IMR-90 (cell line): ENCODE results near the gene CPNE4. TPM values are rescaled to one million over a fixed set of nuclear protein-coding genes. Genes with fewer than 3 reads are reported as not detected.

Experiments
- ATAC-seq: fragments of 200-7000 bp; cut with Tn5 transposase; 2 replicates; pipeline ENCODE4 v1.9.1; 2020; ENCODE audit warnings: low read depth, mild to moderate bottlenecking, moderate library complexity
- BruUV-seq: library from RNA; stranded (reverse); fragments of 400-500 nt; replicated peaks from 2 replicates; lab custom pipeline; 2021; lab: Mats Ljungman, UMichigan
- CTCF ChIA-PET: fragments of 300-600 bp; formaldehyde crosslinking; extraction: SDS; loops from one replicate; lab custom pipeline; 2021; ENCODE audit warnings: antibody characterized with exemption; lab: Yijun Ruan, JAX
- POLR2A ChIA-PET: fragments of 300-600 bp; sonication (Branson Sonifier 250); formaldehyde crosslinking; loops from one replicate; lab custom pipeline; 2022; ENCODE audit warnings: antibody characterized with exemption; ENCODE audit not compliant: unreplicated experiment; lab: Charles Lee
- DNase-seq: peaks from one replicate; pipeline ENCODE4 v3.0.0; 2013
- H2AFZ ChIP-seq: replicated peaks from 2 replicates; pipeline ENCODE3; 2013; ENCODE audit warnings: low read length, mild to moderate bottlenecking; ENCODE audit not compliant: poor library complexity
- H2AK5ac ChIP-seq: 2 replicates; pipeline ENCODE4 v1.6.1; 2013; ENCODE audit warnings: low read depth, low read length, inconsistent platforms
- H2AK9ac ChIP-seq: replicated peaks from 2 replicates; pipeline ENCODE3; 2013; ENCODE audit warnings: mild to moderate bottlenecking, low read depth, low read length, moderate library complexity; ENCODE audit not compliant: poor library complexity
- H2BK120ac ChIP-seq: 2 replicates; pipeline ENCODE4 v1.6.1; 2013; ENCODE audit warnings: low read depth, low read length, inconsistent platforms
- H2BK15ac ChIP-seq: 3 replicates; pipeline ENCODE4 v1.6.1; 2013; ENCODE audit warnings: low read depth, low read length, inconsistent platforms
- H2BK20ac ChIP-seq: 2 replicates; pipeline ENCODE4 v1.6.1; 2013; ENCODE audit warnings: low read depth, mild to moderate bottlenecking, inconsistent platforms, low read length, moderate library complexity
- H2BK5ac ChIP-seq: 2 replicates; pipeline ENCODE4 v1.6.1; 2013; ENCODE audit warnings: mild to moderate bottlenecking, low read depth, low read length, inconsistent platforms; ENCODE audit not compliant: poor library complexity, severe bottlenecking
- H3K14ac ChIP-seq: replicated peaks from 2 replicates; pipeline ENCODE4 v1.6.1; 2013; ENCODE audit warnings: low read depth, low read length, inconsistent platforms
- H3K18ac ChIP-seq: 2 replicates; pipeline ENCODE4 v1.6.1; 2013; ENCODE audit warnings: low read depth, low read length, control low read depth
- H3K23ac ChIP-seq: 2 replicates; pipeline ENCODE4 v1.6.1; 2013; ENCODE audit warnings: low read depth, low read length, inconsistent platforms
- H3K27ac ChIP-seq: 2 replicates; pipeline ENCODE4 v1.5.1; 2013; ENCODE audit warnings: mild to moderate bottlenecking, control low read depth, low read length; ENCODE audit not compliant: insufficient read depth
- H3K27me3 ChIP-seq: 2 replicates; pipeline ENCODE4 v1.6.1; 2013; ENCODE audit warnings: low read length; ENCODE audit not compliant: control insufficient read depth, insufficient read depth
- H3K36me3 ChIP-seq: 2 replicates; pipeline ENCODE4 v1.6.1; 2013; ENCODE audit warnings: low read length, mixed read lengths; ENCODE audit not compliant: control insufficient read depth, insufficient read depth
- H3K4ac ChIP-seq: 2 replicates; pipeline ENCODE4 v1.6.1; 2013; ENCODE audit warnings: low read depth, low read length, inconsistent platforms
- H3K4me1 ChIP-seq: 2 replicates; pipeline ENCODE4 v1.6.1; 2013; ENCODE audit warnings: low read length, mixed read lengths; ENCODE audit not compliant: control insufficient read depth, insufficient read depth
- H3K4me2 ChIP-seq: 2 replicates; pipeline ENCODE4 v1.6.1; 2013; ENCODE audit warnings: low read depth, mild to moderate bottlenecking, control low read depth, low read length, moderate library complexity
- H3K4me3 ChIP-seq: 2 replicates; pipeline ENCODE4 v1.5.1; 2013; ENCODE audit warnings: low read depth, mild to moderate bottlenecking, control low read depth, low read length, moderate library complexity; ENCODE audit not compliant: insufficient read depth
- H3K56ac ChIP-seq: 2 replicates; pipeline ENCODE4 v1.6.1; 2013; ENCODE audit warnings: low read length, inconsistent platforms; ENCODE audit not compliant: insufficient read depth; ENCODE audit errors: extremely low read depth
- H3K79me1 ChIP-seq, 2 experiments: 2 replicates each; pipeline ENCODE4 v1.6.1; 2013; ENCODE audit warnings: low read length in 2 of 2, inconsistent platforms in 1 of 2, low read depth in 1 of 2
- H3K9ac ChIP-seq: 2 replicates; pipeline ENCODE4 v1.6.1; 2013; ENCODE audit warnings: low read depth, low read length, control low read depth
- H3K9me1 ChIP-seq: 2 replicates; pipeline ENCODE4 v1.6.1; 2013; ENCODE audit warnings: low read length, inconsistent platforms; ENCODE audit not compliant: insufficient read depth
- H3K9me3 ChIP-seq: 2 replicates; pipeline ENCODE4 v1.6.1; 2013; ENCODE audit warnings: low read length; ENCODE audit not compliant: control insufficient read depth, insufficient read depth
- H4K20me1 ChIP-seq: 2 replicates; pipeline ENCODE4 v1.6.1; 2013; ENCODE audit warnings: low read length, inconsistent platforms; ENCODE audit not compliant: insufficient read depth
- H4K5ac ChIP-seq: 2 replicates; pipeline ENCODE4 v1.6.1; 2013; ENCODE audit warnings: mild to moderate bottlenecking, low read depth, low read length, control low read depth
- H4K8ac ChIP-seq, 2 experiments: 2 replicates each; pipeline ENCODE4 v1.6.1; 2013; ENCODE audit warnings: low read depth in 2 of 2, low read length in 2 of 2, control low read depth in 1 of 2, inconsistent platforms in 1 of 2
- H4K91ac ChIP-seq: 2 replicates; pipeline ENCODE4 v1.6.1; 2013; ENCODE audit warnings: low read depth, low read length, inconsistent platforms; ENCODE audit not compliant: insufficient read depth
- BHLHE40 ChIP-seq: fragments of 150-350 bp; IDR thresholded peaks from 2 replicates; pipeline ENCODE4 v1.6.1; 2016; ENCODE audit warnings: mild to moderate bottlenecking, low read depth, low read length
- CEBPB ChIP-seq: IDR thresholded peaks from 2 replicates; pipeline ENCODE4 v1.6.1; 2012; ENCODE audit warnings: low read depth, low read length, improper control_type of control experiment
- CHD1 ChIP-seq: IDR thresholded peaks from 2 replicates; pipeline ENCODE4 v1.6.1; 2012; ENCODE audit warnings: low read depth, low read length, improper control_type of control experiment
- CTCF ChIP-seq: conservative IDR thresholded peaks from 2 replicates; pipeline ENCODE4 v1.5.1; 2012; ENCODE audit warnings: mild to moderate bottlenecking, low read depth, low read length, improper control_type of control experiment
- FOS ChIP-seq: fragments of 150-350 bp; IDR thresholded peaks from 2 replicates; pipeline ENCODE4 v1.6.1; 2016; ENCODE audit warnings: low read depth, low read length
- MAFK ChIP-seq: IDR thresholded peaks from 2 replicates; pipeline ENCODE4 v1.6.1; 2012; ENCODE audit warnings: low read depth, low read length, improper control_type of control experiment
- MAZ ChIP-seq: IDR thresholded peaks from 2 replicates; pipeline ENCODE4 v1.6.1; 2012; ENCODE audit warnings: low read depth, mild to moderate bottlenecking, low read length, improper control_type of control experiment, moderate library complexity, borderline replicate concordance
- MXI1 ChIP-seq: IDR thresholded peaks from 2 replicates; pipeline ENCODE4 v1.6.1; 2012; ENCODE audit warnings: low read depth, mild to moderate bottlenecking, low read length, moderate library complexity, borderline replicate concordance
- NFE2L2 ChIP-seq: fragments of 150-350 bp; IDR thresholded peaks from 2 replicates; pipeline ENCODE4 v1.6.1; 2016; ENCODE audit warnings: low read depth, mild to moderate bottlenecking, low read length
- POLR2A ChIP-seq: IDR thresholded peaks from 2 replicates; pipeline ENCODE4 v1.6.1; 2012; ENCODE audit warnings: mild to moderate bottlenecking, low read depth, low read length
- RAD21 ChIP-seq: IDR thresholded peaks from 2 replicates; pipeline ENCODE4 v1.6.1; 2012; ENCODE audit warnings: low read length, improper control_type of control experiment
- RCOR1 ChIP-seq: IDR thresholded peaks from 2 replicates; pipeline ENCODE4 v1.6.1; 2012; ENCODE audit warnings: mild to moderate bottlenecking, low read length, improper control_type of control experiment; ENCODE audit not compliant: insufficient replicate concordance
- RFX5 ChIP-seq: IDR thresholded peaks from 2 replicates; pipeline ENCODE4 v1.8.0; 2012; ENCODE audit warnings: low read depth, mild to moderate bottlenecking, low read length, moderate library complexity
- SMC3 ChIP-seq: fragments of 150-350 bp; IDR thresholded peaks from 2 replicates; pipeline ENCODE4 v1.6.1; 2016; ENCODE audit warnings: low read depth, mild to moderate bottlenecking, antibody characterized with exemption, low read length, moderate library complexity
- WGBS, 2 experiments: methylation state at CpG; one replicate each; pipeline versions ENCODE4 v1.1.5 to v1.1.7; 2013; ENCODE audit warnings: missing lambda C conversion rate in 2 of 2; ENCODE audit not compliant: insufficient read length in 1 of 2; ENCODE audit errors: extremely low coverage in 2 of 2; 5-methylcytosine and 5-hydroxymethylcytosine counted together
- dilution Hi-C: fragments of 300-500 bp; cut with HindIII; formaldehyde crosslinking; loops from one replicate; pipeline ENCODE4 v1.14.3; 2018; ENCODE audit warnings: low sequenced_read_pairs; ENCODE audit not compliant: unreplicated experiment
- in situ Hi-C: fragments of 300-500 bp; cut with MboI; formaldehyde crosslinking; loops from 3 replicates; pipeline ENCODE4 v1.14.3; 2019; ENCODE audit warnings: low sequenced_read_pairs, inconsistent platforms, mixed read lengths
- intact Hi-C: fragments of 100-400 bp; cut with micrococcal nuclease; formaldehyde crosslinking; loops from 2 replicates; pipeline ENCODE4 v1.10.0; 2022
- polyA plus RNA-seq, 3 experiments: library from polyadenylated mRNA; depleted of rRNA; stranded (reverse); fragments of >200 nt; gene quantifications; 2 replicates each; pipeline ENCODE4 v1.2.3, GENCODE V29; 2012; ENCODE audit warnings: low replicate concordance in 1 of 3
- total RNA-seq: library from RNA; depleted of rRNA; stranded (reverse); fragments of >200 nt; gene quantifications from 2 replicates; pipeline ENCODE4 v1.2.3, GENCODE V29; 2012
- TF ChIP-seq, protein P1 (sequence below): fragments of 150-350 bp; IDR thresholded peaks from 2 replicates; pipeline ENCODE4 v1.6.1; 2016; ENCODE audit warnings: low read depth, mild to moderate bottlenecking, low read length, moderate library complexity, borderline replicate concordance

Gene CPNE4
- total and polyA plus RNA-seq, 2 of the 4 experiments (the other 2 are of a cell fraction) = not detected

GRCh38 chr3:131795390-131796090 lies 239.3 kb downstream of the CPNE4 start:
- Histone ChIP-seq H3K9me3 (no peaks in the 10 kb centered on the region), H4K5ac (no peak overlapping the region), H2BK20ac (no peak overlapping the region), H3K4ac (no peak overlapping the region), H2AK9ac (no peak overlapping the region), H3K36me3 (no peaks in the 10 kb centered on the region), H2AFZ (no peak overlapping the region), H3K27me3 (no peaks in the 10 kb centered on the region; the same call in 1 of the 2 replicates), H2BK5ac (no peak overlapping the region), H4K91ac (no peak overlapping the region), H4K8ac (no peak overlapping the region), H3K9ac (no peak overlapping the region), H4K20me1 (no peaks in the 10 kb centered on the region), H3K79me1 (no peaks in the 10 kb centered on the region), H3K14ac (no peak overlapping the region), H2BK15ac (no peak overlapping the region), H3K18ac (no peak overlapping the region), H2BK120ac (no peak overlapping the region), H3K23ac (no peak overlapping the region), H3K4me2 (no peak overlapping the region), H3K4me3 (no peak overlapping the region), H3K27ac (no peak overlapping the region), H3K56ac (no peak overlapping the region), H3K9me1 (no peaks in the 10 kb centered on the region), H3K4me1 (no peaks in the 10 kb centered on the region), H2AK5ac (no peak overlapping the region)
- no CpG with 5 or more reads among the region's 3 CpGs for WGBS, 2 experiments
- ChIA-PET POLR2A (no interaction called here), CTCF (interaction anchor here (0.9 to 4.2 kb wide), 6 partner anchors 16 to 386 kb away, joined by 3 to 16 read pairs (median 4); no protein-coding TSS in a partner anchor)
- BruUV-seq = no TSS peak
- ATAC-seq = no peak
- intact Hi-C loops = loop anchor here (1.0 to 5.0 kb wide), 2 partner anchors 234 to 743 kb away; no protein-coding TSS in a partner anchor
- no peak for DNase-seq
- dilution Hi-C loops = loop anchor here (25.0 kb wide), 1 partner anchor 217 kb away; no protein-coding TSS in a partner anchor
- in situ Hi-C loops = loop anchor here (25.0 kb wide), 1 partner anchor 392 kb away; no protein-coding TSS in a partner anchor
- TF ChIP-seq BHLHE40 = no peak
- no peak for TF ChIP-seq RCOR1
- no peak for TF ChIP-seq RAD21
- no peak for TF ChIP-seq MAFK
- no peak for TF ChIP-seq CEBPB
- no peak for TF ChIP-seq FOS
- no peak for TF ChIP-seq MAZ
- TF ChIP-seq POLR2A = no peak
- no peak for TF ChIP-seq CHD1
- no peak for TF ChIP-seq NFE2L2
- no peak for TF ChIP-seq RFX5
- no peak for TF ChIP-seq CTCF
- TF ChIP-seq SMC3 = no peak
- no peak for TF ChIP-seq MXI1
- TF ChIP-seq, protein P1, sequence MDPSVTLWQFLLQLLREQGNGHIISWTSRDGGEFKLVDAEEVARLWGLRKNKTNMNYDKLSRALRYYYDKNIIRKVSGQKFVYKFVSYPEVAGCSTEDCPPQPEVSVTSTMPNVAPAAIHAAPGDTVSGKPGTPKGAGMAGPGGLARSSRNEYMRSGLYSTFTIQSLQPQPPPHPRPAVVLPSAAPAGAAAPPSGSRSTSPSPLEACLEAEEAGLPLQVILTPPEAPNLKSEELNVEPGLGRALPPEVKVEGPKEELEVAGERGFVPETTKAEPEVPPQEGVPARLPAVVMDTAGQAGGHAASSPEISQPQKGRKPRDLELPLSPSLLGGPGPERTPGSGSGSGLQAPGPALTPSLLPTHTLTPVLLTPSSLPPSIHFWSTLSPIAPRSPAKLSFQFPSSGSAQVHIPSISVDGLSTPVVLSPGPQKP = no peak
